GM04503 (cell line): ENCODE data around the gene PRIMA1.
"Not testable (repeated sequence)": the region's sequence is repeated elsewhere in the genome, so short reads cannot be mapped to it uniquely, and the experiment has no call there.

Experiments used
- DNase-seq: peaks from one replicate; pipeline ENCODE4 v3.0.0-alpha.2; 2012; ENCODE audit warnings: low read depth

The PRIMA1 gene, protein sequence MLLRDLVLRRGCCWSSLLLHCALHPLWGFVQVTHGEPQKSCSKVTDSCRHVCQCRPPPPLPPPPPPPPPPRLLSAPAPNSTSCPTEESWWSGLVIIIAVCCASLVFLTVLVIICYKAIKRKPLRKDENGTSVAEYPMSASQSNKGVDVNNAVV

GRCh38 chr14:93788293-93788542 lies at the start of gene PRIMA1:
PRIMA1 (minus strand) TSS chr14:93788485; CDS start chr14:93787718, 767 bp downstream.
- DNase-seq, result no peak

- no peak for DNase-seq
Observed at GRCh38 chr14:93834699-93835371, 46.5 kb upstream of the PRIMA1 start.

GRCh38 chr14:93832665-93833064 lies 44.4 kb upstream of the PRIMA1 start:
- no peak for DNase-seq

GRCh38 chr14:93832081-93832480 lies 43.8 kb upstream of the PRIMA1 start:
- DNase-seq, result no peak

DNA sequence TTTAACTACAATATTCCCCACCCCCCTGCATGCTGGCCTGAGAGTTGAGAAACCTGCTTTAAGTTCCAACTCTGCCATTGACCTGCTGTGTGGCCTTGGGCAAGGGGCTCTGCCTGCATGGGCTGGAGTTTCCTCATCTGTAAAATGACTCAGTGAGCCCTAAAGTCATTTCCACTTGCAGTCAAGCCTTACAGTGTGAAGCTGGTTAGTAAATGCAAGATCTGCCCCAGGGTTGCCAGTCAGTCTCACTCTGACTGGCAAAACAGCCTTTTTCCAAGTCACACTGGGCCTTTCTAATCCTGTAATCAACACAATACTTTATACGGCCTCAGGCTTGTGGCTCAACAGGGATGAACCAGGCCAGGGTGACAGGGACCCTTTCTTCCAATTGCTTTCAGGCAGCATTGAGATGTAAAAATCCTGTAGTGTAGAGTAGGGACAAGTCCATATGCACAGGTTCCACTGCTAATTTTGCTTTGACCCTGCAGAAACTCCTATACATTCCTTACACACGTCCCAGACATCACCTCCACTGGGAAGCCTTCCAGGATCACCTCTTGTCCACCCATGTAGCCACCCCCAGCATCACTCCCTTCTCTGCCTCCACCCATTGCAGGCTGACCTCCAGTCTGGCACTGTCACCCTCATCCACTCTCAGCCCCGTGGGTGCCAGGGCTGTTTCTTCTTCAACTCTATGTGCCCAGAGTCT lies 42.6 kb upstream of the PRIMA1 start:
- no peak for DNase-seq

DNA sequence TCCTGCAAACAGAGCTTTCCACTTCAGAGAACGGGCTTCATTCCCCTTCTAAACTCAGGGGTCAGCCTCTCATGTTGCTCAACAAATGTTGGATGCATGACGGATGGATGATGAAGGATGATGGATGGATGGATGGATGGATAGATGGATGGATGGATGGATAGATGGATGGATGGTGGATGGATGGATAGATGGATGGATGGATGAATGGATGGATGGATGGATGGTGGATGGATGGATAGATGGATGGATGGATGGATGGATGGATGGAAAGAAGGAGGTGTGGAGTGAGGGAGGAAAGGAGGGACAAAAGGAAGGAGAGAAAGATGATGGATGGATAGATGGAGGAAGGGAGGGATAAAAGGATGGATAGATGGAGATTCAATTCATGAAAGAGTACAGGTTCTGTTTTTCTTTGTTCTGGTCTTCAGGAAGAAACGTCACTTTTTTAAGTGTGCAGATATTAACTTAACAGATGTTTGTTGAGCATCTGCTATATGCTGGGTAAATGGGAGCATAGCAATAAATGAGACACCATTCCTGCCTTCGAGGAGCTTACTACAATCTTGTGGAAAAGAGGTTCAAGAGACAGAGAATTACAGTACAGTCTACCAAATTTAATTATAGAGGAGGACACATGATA lies 41.7 kb upstream of the PRIMA1 start:
- DNase-seq, result no peak

DNA sequence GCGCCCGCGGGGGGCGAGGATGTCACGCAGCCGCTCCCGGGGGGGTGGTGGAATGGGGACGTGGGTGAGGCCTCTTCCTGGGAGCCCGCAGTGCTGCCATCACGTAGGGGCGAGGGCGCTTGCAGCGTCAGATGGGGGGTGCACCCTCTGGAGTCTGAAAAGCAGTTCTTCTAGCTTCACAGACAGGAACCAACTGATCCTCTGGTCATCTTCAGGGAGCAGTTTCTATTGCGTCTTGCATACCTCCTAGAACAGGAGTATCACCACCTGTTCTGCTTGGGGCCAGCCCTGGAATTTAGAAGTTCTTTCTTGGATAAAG lies 36.9 kb upstream of the PRIMA1 start:
- DNase-seq, result no peak

GRCh38 chr14:93824518-93825234 lies 36.4 kb upstream of the PRIMA1 start:
- no peak for DNase-seq

DNA sequence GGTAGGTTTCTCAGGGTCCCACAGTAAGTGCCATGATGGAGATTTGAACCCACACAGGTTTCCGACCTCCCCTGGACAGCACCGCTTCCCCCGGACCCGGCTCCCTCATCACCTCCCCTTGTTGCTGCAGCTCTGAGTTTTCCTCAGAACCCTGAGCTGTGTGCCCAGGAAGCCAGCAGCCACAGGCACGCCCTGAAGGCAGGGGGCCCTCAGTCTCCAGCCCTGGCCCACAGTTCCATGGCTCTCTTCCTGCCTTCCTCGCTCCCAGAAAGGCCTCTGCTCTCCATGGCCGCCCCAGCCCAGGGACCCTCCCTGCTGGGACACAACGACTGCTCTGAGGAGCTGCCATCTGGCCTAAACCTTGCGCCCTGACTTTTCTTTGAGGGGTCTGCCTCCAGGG lies 35.8 kb upstream of the PRIMA1 start:
- DNase-seq, result no peak

DNA sequence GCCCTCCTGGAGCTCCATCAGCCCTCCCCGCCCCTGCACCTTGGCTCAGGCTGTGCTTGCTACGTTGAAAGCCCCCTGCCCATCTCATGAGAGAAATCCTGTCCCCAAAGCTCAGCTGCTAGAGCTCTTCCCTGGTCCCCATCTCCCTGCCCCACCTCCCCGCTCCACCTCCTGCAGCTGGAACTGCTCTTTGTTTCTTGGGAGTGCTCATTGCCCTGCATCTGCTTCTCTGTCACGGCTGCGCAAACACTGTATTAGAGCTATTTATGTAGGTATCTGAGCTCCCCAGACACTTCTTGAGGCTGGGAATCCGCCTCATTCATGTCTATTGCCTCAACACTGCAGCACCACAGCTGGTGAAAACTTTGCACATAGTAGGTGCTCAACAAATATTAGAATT lies 32.8 kb upstream of the PRIMA1 start:
- DNase-seq, result no peak

GRCh38 chr14:93818857-93819256 lies 30.6 kb upstream of the PRIMA1 start:
- DNase-seq, result no peak

- DNase-seq, result no peak
Observed at GRCh38 chr14:93811676-93812075, 23.4 kb upstream of the PRIMA1 start.

- DNase-seq, result no peak
Observed at GRCh38 chr14:93811020-93811419, 22.7 kb upstream of the PRIMA1 start.

DNA sequence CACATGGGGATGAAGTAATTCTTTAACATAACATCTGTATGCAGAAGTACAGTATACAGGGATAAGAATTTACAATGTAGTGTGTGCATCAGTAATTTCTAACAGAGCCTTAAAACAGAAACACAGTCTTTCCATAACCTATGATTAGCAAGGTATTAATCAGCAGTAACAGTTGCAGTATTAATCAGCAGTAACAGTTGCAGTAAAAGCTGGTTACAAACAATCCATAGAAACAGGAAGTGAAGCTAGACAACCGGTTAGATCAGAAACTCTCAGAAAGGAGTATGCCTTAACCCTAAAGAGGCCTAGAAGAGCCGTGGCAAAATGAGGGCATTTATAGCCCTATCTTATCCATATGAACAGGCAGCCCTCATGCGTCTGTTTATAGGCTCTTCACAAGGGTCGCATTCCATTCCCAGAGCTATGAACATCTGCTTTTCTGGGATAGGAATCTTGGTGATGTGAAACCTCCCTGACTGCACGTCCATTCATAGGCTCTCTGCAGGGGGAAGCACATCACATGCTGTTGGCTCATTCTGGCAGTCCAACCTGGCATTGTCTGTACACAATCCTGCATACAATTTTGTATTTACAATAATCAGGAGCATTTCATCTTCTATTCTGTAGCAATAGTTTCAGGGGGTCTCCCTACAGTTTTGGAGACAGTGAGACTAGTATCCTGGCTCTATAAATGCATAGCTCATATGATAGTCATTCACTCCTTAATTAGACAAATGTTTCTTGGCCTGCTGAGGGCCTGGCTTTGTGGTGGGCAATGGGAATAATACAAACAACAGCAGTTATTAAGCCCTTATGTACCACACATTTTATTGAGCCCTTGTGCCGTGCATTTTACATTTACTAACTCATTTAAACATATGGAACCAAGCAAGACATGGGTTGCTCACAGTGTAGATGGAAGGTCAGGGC lies 21.5 kb upstream of the PRIMA1 start:
- DNase-seq, result not testable (repeated sequence)

DNA sequence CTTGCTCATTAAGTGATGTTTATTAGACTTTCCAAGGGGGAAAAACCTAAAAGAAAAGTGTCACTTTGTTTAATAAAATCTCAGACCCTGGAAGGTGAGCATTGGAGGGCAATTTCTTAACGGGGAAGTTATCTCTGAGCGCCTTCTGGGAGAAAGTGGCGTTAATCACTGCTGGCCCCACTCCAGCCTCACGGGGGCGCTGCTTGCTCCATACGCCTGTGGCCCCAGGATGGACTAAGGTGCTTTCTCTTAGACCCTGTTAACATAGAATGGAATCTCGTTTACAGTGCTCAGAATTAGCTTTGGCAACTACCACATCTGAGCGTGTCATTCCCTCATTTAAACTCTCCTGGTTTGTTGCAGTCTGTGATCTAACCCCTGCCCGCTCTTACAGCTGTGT lies 16.4 kb upstream of the PRIMA1 start:
- DNase-seq, result no peak

- no peak for DNase-seq
Observed at GRCh38 chr14:93803408-93804318, 15.4 kb upstream of the PRIMA1 start.

- no peak for DNase-seq
Observed at GRCh38 chr14:93799989-93800921, 12.0 kb upstream of the PRIMA1 start.

GRCh38 chr14:93799617-93799988 lies 11.3 kb upstream of the PRIMA1 start:
- no peak for DNase-seq

GRCh38 chr14:93797536-93797935 lies 9.3 kb upstream of the PRIMA1 start:
- DNase-seq, result no peak

DNA sequence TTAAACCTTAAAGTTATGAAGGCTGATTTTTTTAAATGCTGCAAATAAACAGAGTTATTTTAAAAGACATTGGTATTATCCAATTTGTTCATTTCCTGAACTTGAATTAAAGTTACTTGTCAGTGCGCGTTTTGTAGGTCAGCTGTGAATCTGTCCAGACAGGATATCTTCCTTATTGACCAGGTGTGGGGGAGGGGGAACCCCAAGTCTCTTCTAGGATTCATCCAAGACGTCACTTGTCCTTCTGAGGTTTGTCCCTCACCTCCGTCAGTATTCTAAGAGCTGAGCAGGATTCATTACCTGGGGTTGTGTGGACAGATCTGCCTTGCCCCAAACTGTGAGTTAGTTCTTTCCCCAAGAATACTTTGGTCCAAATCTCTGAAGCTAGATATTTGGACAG lies 8.8 kb upstream of the PRIMA1 start:
- DNase-seq, result no peak
